ENCODE results near the gene RNASEH2C. TPM values are rescaled to one million over a fixed set of nuclear protein-coding genes. Genes with fewer than 3 reads are reported as not detected.
A peak's percentile ranks its signal among the peaks of the same experiment; 100 is the strongest.
"Not testable (repeated sequence)": the region's sequence is repeated elsewhere in the genome, so short reads cannot be mapped to it uniquely, and the experiment has no call there.

RNASEH2C gene
- total RNA-seq (ENCODE audit: unreplicated experiment): 38.6 TPM
- long read RNA-seq, transcript RNASEH2C-201 (4 exons, 2,794 nt): major isoform, 30 of 39 reads
- long read RNA-seq, transcript RNASEH2C-203 (3 exons, 2,798 nt): minor isoform, 8 of 39 reads
- long read RNA-seq, partial matches to known transcripts: 0 of 39 reads
- long read RNA-seq, other reads (novel, unspliced or antisense): 1 of 39 reads

DNA sequence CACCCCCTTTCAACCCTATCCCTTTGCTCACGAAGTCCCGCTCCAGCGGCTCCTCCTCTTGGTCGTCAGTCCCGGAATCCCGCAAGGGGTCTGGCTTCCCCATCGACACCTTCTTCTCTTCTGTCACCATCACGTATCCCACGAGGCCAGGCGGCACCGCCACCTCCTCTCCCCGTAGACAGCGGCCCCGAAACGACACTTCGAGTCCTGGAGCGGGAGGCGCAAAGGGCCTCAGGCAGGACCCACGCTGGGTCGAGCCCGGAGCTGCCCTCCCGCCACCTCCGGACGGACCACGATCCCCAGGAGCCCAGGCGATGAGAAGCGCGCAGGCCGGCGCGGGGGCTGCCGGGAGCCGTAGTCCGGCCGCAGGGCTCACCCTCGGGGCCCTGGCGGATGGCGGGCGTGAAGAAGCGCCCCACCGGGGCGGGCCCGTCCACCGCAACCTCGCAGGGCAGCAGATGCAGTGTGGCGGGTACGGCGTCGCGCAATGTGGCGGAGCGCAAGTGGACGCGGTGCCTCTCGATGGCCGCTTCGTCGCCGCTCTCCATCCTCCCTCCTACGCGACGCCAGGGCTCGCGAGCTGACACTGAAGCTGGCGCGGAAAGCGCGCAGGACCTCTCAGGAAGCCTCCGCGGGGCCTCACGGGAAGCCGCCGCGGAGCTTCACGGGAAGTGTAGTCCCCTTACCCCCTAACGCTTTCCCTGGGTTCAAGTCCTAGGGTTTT is at the start of gene RNASEH2C:
TSS of gene RNASEH2C (minus strand) at position 588 of the 724 bp plus-strand sequence. CDS start at position 548, 40 bp downstream.
- Mint-ChIP-seq H3K27ac (ENCODE audit: unreplicated experiment) (peak within 1 kb of the TSS; percentile 52), H3K4me3 (ENCODE audit: unreplicated experiment) (peak within 1 kb of the TSS; percentile 98), H3K27me3 (ENCODE audit: unreplicated experiment) (peaks cover 11% of the 10 kb centered on the region), H3K36me3 (ENCODE audit: low read depth, unreplicated experiment) (peaks cover 20% of the 10 kb centered on the region), H3K9me3 (ENCODE audit: unreplicated experiment) (no peaks in the 10 kb centered on the region), H3K4me1 (ENCODE audit: unreplicated experiment) (peaks cover 2% of the 10 kb centered on the region)
- TF ChIP-seq, protein P1, sequence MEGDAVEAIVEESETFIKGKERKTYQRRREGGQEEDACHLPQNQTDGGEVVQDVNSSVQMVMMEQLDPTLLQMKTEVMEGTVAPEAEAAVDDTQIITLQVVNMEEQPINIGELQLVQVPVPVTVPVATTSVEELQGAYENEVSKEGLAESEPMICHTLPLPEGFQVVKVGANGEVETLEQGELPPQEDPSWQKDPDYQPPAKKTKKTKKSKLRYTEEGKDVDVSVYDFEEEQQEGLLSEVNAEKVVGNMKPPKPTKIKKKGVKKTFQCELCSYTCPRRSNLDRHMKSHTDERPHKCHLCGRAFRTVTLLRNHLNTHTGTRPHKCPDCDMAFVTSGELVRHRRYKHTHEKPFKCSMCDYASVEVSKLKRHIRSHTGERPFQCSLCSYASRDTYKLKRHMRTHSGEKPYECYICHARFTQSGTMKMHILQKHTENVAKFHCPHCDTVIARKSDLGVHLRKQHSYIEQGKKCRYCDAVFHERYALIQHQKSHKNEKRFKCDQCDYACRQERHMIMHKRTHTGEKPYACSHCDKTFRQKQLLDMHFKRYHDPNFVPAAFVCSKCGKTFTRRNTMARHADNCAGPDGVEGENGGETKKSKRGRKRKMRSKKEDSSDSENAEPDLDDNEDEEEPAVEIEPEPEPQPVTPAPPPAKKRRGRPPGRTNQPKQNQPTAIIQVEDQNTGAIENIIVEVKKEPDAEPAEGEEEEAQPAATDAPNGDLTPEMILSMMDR (IDR thresholded peaks at IDR 0.05; ENCODE audit: unreplicated experiment): no peak
- peak; percentile 76 for DNase-seq (ENCODE audit: low spot score)

DNA sequence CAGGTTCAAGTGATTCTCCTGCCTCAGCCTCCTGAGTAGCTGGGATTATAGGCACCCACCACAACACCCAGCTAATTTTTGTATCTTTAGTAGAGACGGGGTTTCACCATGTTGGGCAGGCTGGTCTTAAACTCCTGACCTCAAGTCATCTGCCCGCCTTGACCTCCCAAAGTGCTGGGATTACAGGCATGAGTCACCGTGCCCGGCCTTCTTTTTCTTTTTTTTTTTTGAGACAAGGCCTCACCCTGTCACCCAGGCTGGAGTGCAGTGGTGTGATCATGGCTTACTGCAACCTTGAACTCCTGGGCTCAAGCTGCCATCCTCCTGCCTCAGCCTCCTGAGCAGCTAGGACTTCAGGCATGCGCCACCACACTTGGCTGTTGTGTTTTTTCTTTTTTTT is 47.2 kb upstream of the RNASEH2C start:
- not testable (repeated sequence) for H3K9me3 Mint-ChIP-seq (ENCODE audit: unreplicated experiment); H3K36me3 Mint-ChIP-seq (ENCODE audit: low read depth, unreplicated experiment); H3K4me1 Mint-ChIP-seq (ENCODE audit: unreplicated experiment); DNase-seq (ENCODE audit: low spot score); H3K27ac Mint-ChIP-seq (ENCODE audit: unreplicated experiment); H3K4me3 Mint-ChIP-seq (ENCODE audit: unreplicated experiment); H3K27me3 Mint-ChIP-seq (ENCODE audit: unreplicated experiment)

DNA sequence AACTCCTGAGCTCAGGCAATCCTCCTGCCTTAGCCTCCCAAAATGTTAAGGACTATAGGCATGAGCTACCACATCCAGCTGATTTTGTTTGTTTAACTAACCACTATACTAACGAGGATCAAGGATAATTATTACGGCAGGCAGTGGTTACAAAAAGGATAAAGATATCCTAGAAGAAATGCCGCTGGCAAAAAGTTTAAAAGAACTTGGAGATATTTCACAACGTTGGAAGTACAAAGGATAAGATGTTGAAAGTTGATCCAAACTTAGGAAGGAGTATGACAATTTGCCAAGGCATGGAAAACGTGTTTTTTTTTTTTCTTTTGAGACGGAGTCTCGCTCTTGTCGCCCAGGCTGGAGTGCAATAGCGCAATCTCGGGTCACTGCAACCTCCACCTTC is 46.8 kb upstream of the RNASEH2C start:
- H3K27ac Mint-ChIP-seq (ENCODE audit: unreplicated experiment): no peak overlapping the region
- no peaks in the 10 kb centered on the region for H3K9me3 Mint-ChIP-seq (ENCODE audit: unreplicated experiment)
- DNase-seq (ENCODE audit: low spot score): no peak
- H3K4me1 Mint-ChIP-seq (ENCODE audit: unreplicated experiment): no peaks in the 10 kb centered on the region
- peaks cover 2% of the 10 kb centered on the region for H3K27me3 Mint-ChIP-seq (ENCODE audit: unreplicated experiment)
- TF ChIP-seq, protein P1 (IDR thresholded peaks at IDR 0.05; ENCODE audit: unreplicated experiment): no peak
- H3K4me3 Mint-ChIP-seq (ENCODE audit: unreplicated experiment): no peak overlapping the region
- no peaks in the 10 kb centered on the region for H3K36me3 Mint-ChIP-seq (ENCODE audit: low read depth, unreplicated experiment)

DNA sequence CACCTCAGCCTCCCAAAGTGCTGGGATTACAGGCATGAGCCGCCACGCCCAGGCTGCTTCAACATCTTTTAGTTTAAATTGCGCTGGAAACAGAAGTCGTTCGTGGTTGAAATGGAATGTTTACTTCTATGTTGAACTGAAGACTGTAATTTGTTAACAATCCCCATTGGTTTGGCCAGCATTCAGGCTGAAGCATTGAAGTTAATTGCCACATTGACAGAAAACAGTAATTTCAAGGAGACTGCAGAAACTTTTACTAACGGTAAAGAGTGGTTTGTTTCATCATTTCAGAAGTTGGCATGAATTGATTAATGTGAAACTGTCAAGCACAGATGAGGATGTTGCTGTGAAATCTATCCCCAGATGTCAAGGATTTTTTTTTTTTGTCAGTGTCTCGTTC is 45.9 kb upstream of the RNASEH2C start:
- H3K27me3 Mint-ChIP-seq (ENCODE audit: unreplicated experiment): peaks cover 2% of the 10 kb centered on the region
- DNase-seq (ENCODE audit: low spot score): no peak
- TF ChIP-seq, protein P1 (IDR thresholded peaks at IDR 0.05; ENCODE audit: unreplicated experiment): no peak

DNA sequence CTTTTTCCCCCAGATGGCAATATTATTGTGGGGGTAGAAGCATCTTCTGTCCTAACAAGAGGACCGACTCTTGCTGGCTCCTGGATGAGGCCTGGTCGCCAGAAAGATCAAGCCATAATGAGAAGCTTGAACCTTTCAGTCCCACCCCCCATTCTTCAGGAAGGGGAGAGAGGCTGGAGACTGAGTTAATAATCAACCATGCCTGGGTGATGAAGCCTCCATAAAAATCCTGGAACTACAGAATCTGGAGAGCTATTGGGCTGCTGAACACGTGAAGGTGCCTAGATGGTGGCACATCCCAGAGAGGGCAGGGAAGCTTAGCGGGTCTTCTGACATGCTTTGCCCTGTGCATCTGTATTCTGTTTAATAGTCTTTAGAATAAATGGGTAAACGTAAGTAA is 43.8 kb upstream of the RNASEH2C start:
- Mint-ChIP-seq H3K27ac (ENCODE audit: unreplicated experiment) (no peak overlapping the region), H3K9me3 (ENCODE audit: unreplicated experiment) (no peaks in the 10 kb centered on the region), H3K36me3 (ENCODE audit: low read depth, unreplicated experiment) (no peaks in the 10 kb centered on the region), H3K4me1 (ENCODE audit: unreplicated experiment) (no peaks in the 10 kb centered on the region), H3K4me3 (ENCODE audit: unreplicated experiment) (no peak overlapping the region), H3K27me3 (ENCODE audit: unreplicated experiment) (peaks cover 2% of the 10 kb centered on the region)
- DNase-seq (ENCODE audit: low spot score): no peak
- TF ChIP-seq, protein P1 (IDR thresholded peaks at IDR 0.05; ENCODE audit: unreplicated experiment): no peak

More for the DNA sequence above, 45.9 kb upstream of the RNASEH2C start:
- no peaks in the 10 kb centered on the region for H3K36me3 Mint-ChIP-seq (ENCODE audit: low read depth, unreplicated experiment)
- no peak overlapping the region for H3K27ac Mint-ChIP-seq (ENCODE audit: unreplicated experiment)
- no peaks in the 10 kb centered on the region for H3K9me3 Mint-ChIP-seq (ENCODE audit: unreplicated experiment)
- no peaks in the 10 kb centered on the region for H3K4me1 Mint-ChIP-seq (ENCODE audit: unreplicated experiment)
- H3K4me3 Mint-ChIP-seq (ENCODE audit: unreplicated experiment): no peak overlapping the region

DNA sequence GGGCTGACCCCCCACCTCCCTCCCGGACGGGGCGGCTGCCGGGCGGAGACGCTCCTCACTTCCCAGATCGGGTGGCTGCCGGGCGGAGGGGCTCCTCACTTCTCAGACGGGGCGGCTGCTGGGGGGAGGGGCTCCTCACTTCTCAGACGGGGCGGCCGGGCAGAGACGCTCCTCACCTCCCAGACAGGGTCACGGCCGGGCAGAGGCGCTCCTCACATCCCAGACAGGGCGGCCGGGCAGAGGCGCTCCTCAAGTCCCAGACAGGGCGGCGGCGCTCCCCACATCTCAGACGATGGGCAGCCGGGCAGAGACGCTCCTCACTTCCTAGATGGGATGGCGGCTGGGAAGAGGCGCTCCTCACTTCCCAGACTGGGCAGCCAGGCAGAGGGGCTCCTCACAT is 42.2 kb upstream of the RNASEH2C start:
- not testable (repeated sequence) for H3K36me3 Mint-ChIP-seq (ENCODE audit: low read depth, unreplicated experiment); H3K27me3 Mint-ChIP-seq (ENCODE audit: unreplicated experiment); DNase-seq (ENCODE audit: low spot score); H3K4me1 Mint-ChIP-seq (ENCODE audit: unreplicated experiment); H3K27ac Mint-ChIP-seq (ENCODE audit: unreplicated experiment); H3K9me3 Mint-ChIP-seq (ENCODE audit: unreplicated experiment); H3K4me3 Mint-ChIP-seq (ENCODE audit: unreplicated experiment)

DNA sequence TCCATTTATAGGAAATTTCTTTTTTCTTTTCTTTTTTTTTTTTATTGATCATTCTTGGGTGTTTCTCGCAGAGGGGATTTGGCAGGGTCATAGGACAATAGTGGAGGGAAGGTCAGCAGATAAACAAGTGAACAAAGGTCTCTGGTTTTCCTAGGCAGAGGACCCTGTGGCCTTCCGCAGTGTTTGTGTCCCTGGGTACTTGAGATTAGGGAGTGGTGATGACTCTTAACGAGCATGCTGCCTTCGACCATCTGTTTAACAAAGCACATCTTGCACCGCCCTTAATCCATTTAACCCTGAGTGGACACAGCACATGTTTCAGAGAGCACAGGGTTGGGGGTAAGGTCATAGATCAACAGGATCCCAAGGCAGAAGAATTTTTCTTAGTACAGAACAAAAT is 41.6 kb upstream of the RNASEH2C start:
- H3K27me3 Mint-ChIP-seq (ENCODE audit: unreplicated experiment); H3K27ac Mint-ChIP-seq (ENCODE audit: unreplicated experiment); H3K4me3 Mint-ChIP-seq (ENCODE audit: unreplicated experiment); H3K9me3 Mint-ChIP-seq (ENCODE audit: unreplicated experiment); H3K4me1 Mint-ChIP-seq (ENCODE audit: unreplicated experiment); H3K36me3 Mint-ChIP-seq (ENCODE audit: low read depth, unreplicated experiment); DNase-seq (ENCODE audit: low spot score): not testable (repeated sequence)

All from endothelial cell (in vitro differentiated cells).